GM12878 (cell line): Measurements from ENCODE around the gene MOGAT2.
"Not testable (repeated sequence)": the region's sequence is repeated elsewhere in the genome, so short reads cannot be mapped to it uniquely, and the experiment has no call there.

ENCODE experiments used
- CHD4 ChIP-seq: fragments of 200-600 bp; sonication (generic); IDR thresholded peaks from 2 replicates; pipeline ENCODE4 v1.6.1; 2016; ENCODE audit warnings: mild to moderate bottlenecking
- ETV6 ChIP-seq, 2 experiments: fragments of 450-650 bp in 1 of 2; IDR thresholded peaks in 1 of 2; conservative IDR thresholded peaks in 1 of 2; 2 replicates each; pipeline ENCODE4 v1.6.1; 2014; ENCODE audit warnings: antibody characterized with exemption in 1 of 2, borderline replicate concordance in 1 of 2, low read depth in 1 of 2, mild to moderate bottlenecking in 1 of 2, moderate library complexity in 1 of 2
- GABPA ChIP-seq: IDR thresholded peaks from 2 replicates; pipeline ENCODE4 v1.6.1; 2014; ENCODE audit warnings: antibody characterized with exemption, low read depth, mild to moderate bottlenecking, inconsistent platforms
- POLR2A ChIP-seq: IDR thresholded peaks from 2 replicates; pipeline ENCODE4 v1.6.1; 2011; ENCODE audit warnings: low read depth, mild to moderate bottlenecking, low read length
- POLR2AphosphoS5 ChIP-seq: IDR thresholded peaks from 2 replicates; pipeline ENCODE4 v1.6.1; 2011; ENCODE audit warnings: mild to moderate bottlenecking, low read length, inconsistent platforms
- PRDM15 ChIP-seq: fragments of 450-650 bp; formaldehyde crosslinking; IDR thresholded peaks from 2 replicates; pipeline ENCODE4 v1.4.0; 2020; ENCODE audit warnings: mild to moderate bottlenecking, moderate library complexity
- RCOR1 ChIP-seq: conservative IDR thresholded peaks from 2 replicates; pipeline ENCODE4 v1.6.1; 2012; ENCODE audit warnings: low read depth, low read length, improper control_type of control experiment
- YBX1 ChIP-seq: fragments of 450-650 bp; IDR thresholded peaks from 2 replicates; pipeline ENCODE4 v1.6.1; 2016; ENCODE audit warnings: antibody characterized with exemption
- ZNF274 ChIP-seq: IDR thresholded peaks from one replicate; pipeline ENCODE4 v1.8.0; 2011; ENCODE audit not compliant: insufficient read length, insufficient read depth

GRCh38 chr11:75748729-75749273, 31.2 kb downstream of the MOGAT2 start:
- TF ChIP-seq POLR2AphosphoS5; ETV6 (conservative IDR thresholded peaks at IDR 0.05 in 1 of 2, IDR thresholded peaks at IDR 0.05 in 1 of 2; ENCODE audit: borderline replicate concordance in 1 of 2, low read depth in 1 of 2); GABPA; YBX1; CHD4; PRDM15 (CRISPR knock-in tag); ZNF274; RCOR1; POLR2A: not testable (repeated sequence)
